ENCODE data around the gene PBX2. TPM values are rescaled to one million over a fixed set of nuclear protein-coding genes. Genes with fewer than 3 reads are reported as not detected.
A peak's percentile ranks its signal among the peaks of the same experiment; 100 is the strongest.

The PBX2 gene, protein sequence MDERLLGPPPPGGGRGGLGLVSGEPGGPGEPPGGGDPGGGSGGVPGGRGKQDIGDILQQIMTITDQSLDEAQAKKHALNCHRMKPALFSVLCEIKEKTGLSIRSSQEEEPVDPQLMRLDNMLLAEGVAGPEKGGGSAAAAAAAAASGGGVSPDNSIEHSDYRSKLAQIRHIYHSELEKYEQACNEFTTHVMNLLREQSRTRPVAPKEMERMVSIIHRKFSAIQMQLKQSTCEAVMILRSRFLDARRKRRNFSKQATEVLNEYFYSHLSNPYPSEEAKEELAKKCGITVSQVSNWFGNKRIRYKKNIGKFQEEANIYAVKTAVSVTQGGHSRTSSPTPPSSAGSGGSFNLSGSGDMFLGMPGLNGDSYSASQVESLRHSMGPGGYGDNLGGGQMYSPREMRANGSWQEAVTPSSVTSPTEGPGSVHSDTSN
- total RNA-seq = 49.5 TPM

GRCh38 chr6:32190054-32190851 is at the start of gene PBX2:
TSS of gene PBX2 (minus strand) at chr6:32190202. CDS start at chr6:32189915, 287 bp downstream.
- H3K4me3 ChIP-seq (ENCODE audit: low read length) = peak within 1 kb of the TSS; percentile 96
- H3K4me1 ChIP-seq (ENCODE audit: insufficient read depth, low read length) = peaks cover 73% of the 10 kb centered on the region
- no peaks in the 10 kb centered on the region for H3K27me3 ChIP-seq (ENCODE audit: insufficient read depth, low read length)
- no peaks in the 10 kb centered on the region for H3K9me3 ChIP-seq (ENCODE audit: low read depth, low read length)

DNA sequence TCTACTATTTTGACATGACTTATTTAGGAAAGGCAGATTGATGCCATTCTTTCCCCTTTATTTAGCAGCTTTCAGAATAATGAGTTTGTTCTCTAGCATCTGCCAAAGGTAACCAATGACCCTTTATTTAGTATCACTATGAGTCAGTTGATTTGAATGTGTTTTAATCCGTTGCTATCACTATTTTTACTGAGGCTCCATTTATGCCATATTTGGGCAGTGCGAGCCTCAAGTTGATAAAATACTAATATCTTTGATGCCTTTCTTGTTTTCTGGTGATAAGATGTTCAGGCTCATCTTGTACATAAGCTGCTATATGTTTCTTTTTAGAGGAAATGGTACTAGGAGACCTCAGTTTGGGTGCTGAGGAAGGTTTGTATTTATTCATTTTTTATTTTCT is 49.5 kb upstream of the PBX2 start:
- no peaks in the 10 kb centered on the region for H3K27me3 ChIP-seq (ENCODE audit: insufficient read depth, low read length)
- H3K4me3 ChIP-seq (ENCODE audit: low read length) = no peak overlapping the region
- no peaks in the 10 kb centered on the region for H3K4me1 ChIP-seq (ENCODE audit: insufficient read depth, low read length)
- no peaks in the 10 kb centered on the region for H3K9me3 ChIP-seq (ENCODE audit: low read depth, low read length)

- Histone ChIP-seq H3K4me1 (ENCODE audit: insufficient read depth, low read length) (no peaks in the 10 kb centered on the region), H3K4me3 (ENCODE audit: low read length) (no peak overlapping the region), H3K9me3 (ENCODE audit: low read depth, low read length) (no peaks in the 10 kb centered on the region), H3K27me3 (ENCODE audit: insufficient read depth, low read length) (no peaks in the 10 kb centered on the region)
Measured at GRCh38 chr6:32234934-32235333, 44.9 kb upstream of the PBX2 start.

- Histone ChIP-seq H3K27me3 (ENCODE audit: insufficient read depth, low read length) (no peaks in the 10 kb centered on the region), H3K9me3 (ENCODE audit: low read depth, low read length) (no peaks in the 10 kb centered on the region), H3K4me3 (ENCODE audit: low read length) (no peak overlapping the region), H3K4me1 (ENCODE audit: insufficient read depth, low read length) (peaks cover 39% of the 10 kb centered on the region)
Measured at GRCh38 chr6:32226434-32226833, 36.4 kb upstream of the PBX2 start.

DNA sequence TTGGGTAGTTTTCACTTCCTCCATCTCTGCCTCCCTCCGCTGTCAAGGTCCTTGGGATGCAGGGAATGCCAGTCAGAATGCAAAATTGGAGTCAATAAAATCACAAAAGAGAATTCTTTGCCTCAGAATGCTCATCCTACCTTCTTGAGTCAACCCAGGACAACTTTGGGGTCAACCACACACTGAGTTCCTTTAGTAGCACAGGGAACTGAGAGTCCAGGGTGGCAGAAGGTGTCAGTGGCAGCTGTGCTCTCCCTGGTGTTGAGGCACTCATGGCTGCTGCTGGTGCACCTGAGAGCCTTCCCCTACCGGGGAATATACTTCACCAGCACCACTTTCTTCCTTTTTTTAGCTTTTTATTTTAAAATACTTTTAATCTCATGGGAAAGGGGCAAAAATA is 34.7 kb upstream of the PBX2 start:
- H3K4me1 ChIP-seq (ENCODE audit: insufficient read depth, low read length) = peaks cover 39% of the 10 kb centered on the region

GRCh38 chr6:32223258-32224235 is 33.5 kb upstream of the PBX2 start, which contains the start of gene NOTCH4:
TSS of gene NOTCH4 (minus strand) at chr6:32224067. CDS start at chr6:32223928, 139 bp downstream.
- Histone ChIP-seq H3K4me1 (ENCODE audit: insufficient read depth, low read length) (peaks cover 39% of the 10 kb centered on the region), H3K9me3 (ENCODE audit: low read depth, low read length) (no peaks in the 10 kb centered on the region), H3K4me3 (ENCODE audit: low read length) (no peak within 1 kb of the TSS), H3K27me3 (ENCODE audit: insufficient read depth, low read length) (no peaks in the 10 kb centered on the region)

More for the DNA sequence above, 34.7 kb upstream of the PBX2 start:
- Histone ChIP-seq H3K4me3 (ENCODE audit: low read length) (no peak overlapping the region), H3K27me3 (ENCODE audit: insufficient read depth, low read length) (no peaks in the 10 kb centered on the region), H3K9me3 (ENCODE audit: low read depth, low read length) (no peaks in the 10 kb centered on the region)

GRCh38 chr6:32222333-32223230 is 32.6 kb upstream of the PBX2 start:
- Histone ChIP-seq H3K4me1 (ENCODE audit: insufficient read depth, low read length) (peaks cover 35% of the 10 kb centered on the region), H3K4me3 (ENCODE audit: low read length) (no peak overlapping the region), H3K9me3 (ENCODE audit: low read depth, low read length) (no peaks in the 10 kb centered on the region), H3K27me3 (ENCODE audit: insufficient read depth, low read length) (no peaks in the 10 kb centered on the region)

DNA sequence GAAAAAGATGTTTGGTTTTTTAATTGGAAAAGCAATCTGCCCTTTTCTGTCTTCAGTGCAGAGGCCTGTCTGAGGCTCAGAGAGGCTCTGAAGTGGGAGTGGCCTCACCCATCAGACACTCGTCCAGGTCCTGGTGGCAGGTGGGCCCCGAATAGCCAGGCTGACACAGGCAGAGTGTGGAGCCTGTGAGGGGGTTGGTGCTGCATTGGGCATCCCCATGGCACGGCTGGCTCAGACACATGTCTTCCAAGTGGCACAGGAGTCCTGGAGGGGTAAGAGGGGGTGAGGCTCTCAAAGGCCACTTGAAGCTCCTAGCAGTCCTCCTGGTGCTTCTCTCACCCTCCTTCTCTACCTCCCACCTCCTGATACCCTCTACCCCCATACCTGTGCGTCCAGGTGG is 30.0 kb upstream of the PBX2 start:
- Histone ChIP-seq H3K9me3 (ENCODE audit: low read depth, low read length) (no peaks in the 10 kb centered on the region), H3K27me3 (ENCODE audit: insufficient read depth, low read length) (no peaks in the 10 kb centered on the region), H3K4me3 (ENCODE audit: low read length) (no peak overlapping the region), H3K4me1 (ENCODE audit: insufficient read depth, low read length) (peaks cover 23% of the 10 kb centered on the region)

- no peaks in the 10 kb centered on the region for H3K9me3 ChIP-seq (ENCODE audit: low read depth, low read length)
- no peak overlapping the region for H3K4me3 ChIP-seq (ENCODE audit: low read length)
- H3K4me1 ChIP-seq (ENCODE audit: insufficient read depth, low read length) = peaks cover 13% of the 10 kb centered on the region
- no peaks in the 10 kb centered on the region for H3K27me3 ChIP-seq (ENCODE audit: insufficient read depth, low read length)
Measured at GRCh38 chr6:32218167-32218566, 28.2 kb upstream of the PBX2 start.

DNA sequence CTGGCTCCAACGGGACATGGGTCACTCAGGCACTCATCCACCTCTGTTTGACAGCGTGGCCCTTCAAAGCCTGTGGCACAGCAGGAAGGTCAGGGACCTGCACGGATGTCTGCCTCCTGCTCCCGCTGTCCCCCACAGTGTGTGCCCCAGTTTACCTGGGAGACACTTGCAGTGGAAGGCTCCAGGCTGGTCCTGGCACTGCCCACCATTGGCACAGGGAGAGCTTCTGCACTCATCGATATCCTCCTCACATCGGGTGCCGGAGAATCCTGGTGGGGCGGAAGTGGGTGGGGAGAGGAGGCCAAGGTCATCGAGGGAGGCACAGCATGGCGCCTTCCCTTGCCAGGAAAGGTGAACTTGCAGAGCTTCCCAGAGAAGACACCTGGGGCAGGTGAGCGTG is 27.0 kb upstream of the PBX2 start:
- no peaks in the 10 kb centered on the region for H3K9me3 ChIP-seq (ENCODE audit: low read depth, low read length)
- peaks cover 1% of the 10 kb centered on the region for H3K4me1 ChIP-seq (ENCODE audit: insufficient read depth, low read length)
- no peak overlapping the region for H3K4me3 ChIP-seq (ENCODE audit: low read length)
- no peaks in the 10 kb centered on the region for H3K27me3 ChIP-seq (ENCODE audit: insufficient read depth, low read length)

DNA sequence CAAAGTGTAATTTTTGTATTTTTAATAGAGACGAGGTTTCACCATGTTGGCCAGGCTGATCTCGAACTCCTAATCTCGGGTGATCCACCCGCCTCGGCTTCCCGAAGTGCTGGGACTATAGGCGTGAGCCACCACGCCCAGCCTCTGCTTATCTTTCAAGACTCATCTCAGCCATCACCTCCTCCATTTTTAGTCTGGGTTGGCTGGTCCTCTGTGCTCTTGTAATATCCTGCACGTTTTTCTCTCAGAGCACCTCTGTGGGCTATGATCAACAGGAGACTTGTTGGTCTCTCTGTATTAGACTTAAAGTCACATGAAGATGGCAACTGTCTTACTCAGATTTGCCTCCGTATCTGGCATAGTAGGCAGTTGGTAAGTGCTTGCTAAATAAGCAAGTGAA is 26.3 kb upstream of the PBX2 start:
- H3K9me3 ChIP-seq (ENCODE audit: low read depth, low read length) = no peaks in the 10 kb centered on the region
- no peaks in the 10 kb centered on the region for H3K27me3 ChIP-seq (ENCODE audit: insufficient read depth, low read length)
- H3K4me1 ChIP-seq (ENCODE audit: insufficient read depth, low read length) = no peaks in the 10 kb centered on the region
- no peak overlapping the region for H3K4me3 ChIP-seq (ENCODE audit: low read length)

DNA sequence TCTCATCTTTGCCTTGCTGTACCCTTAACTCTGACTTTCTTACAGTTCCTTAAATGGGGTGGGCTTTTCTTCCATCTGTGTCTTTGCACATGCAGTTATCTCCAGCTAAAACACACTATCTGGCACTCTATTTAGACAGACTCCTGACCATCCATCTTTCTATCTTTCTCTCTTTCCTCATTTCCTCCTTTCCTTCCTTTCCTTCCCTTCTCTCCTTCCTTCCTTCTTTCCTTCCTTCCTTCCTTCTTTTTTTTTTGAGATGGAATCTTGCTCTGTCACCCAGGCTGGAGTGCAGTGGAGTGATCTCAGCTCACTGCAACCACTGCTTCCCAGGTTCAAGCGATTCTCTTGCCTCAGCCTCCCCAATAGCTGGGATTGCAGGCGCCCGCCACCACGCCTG is 25.6 kb upstream of the PBX2 start:
- Histone ChIP-seq H3K4me3 (ENCODE audit: low read length) (no peak overlapping the region), H3K4me1 (ENCODE audit: insufficient read depth, low read length) (no peaks in the 10 kb centered on the region), H3K9me3 (ENCODE audit: low read depth, low read length) (no peaks in the 10 kb centered on the region), H3K27me3 (ENCODE audit: insufficient read depth, low read length) (no peaks in the 10 kb centered on the region)

- no peaks in the 10 kb centered on the region for H3K4me1 ChIP-seq (ENCODE audit: insufficient read depth, low read length)
- H3K27me3 ChIP-seq (ENCODE audit: insufficient read depth, low read length) = no peaks in the 10 kb centered on the region
- H3K9me3 ChIP-seq (ENCODE audit: low read depth, low read length) = no peaks in the 10 kb centered on the region
- H3K4me3 ChIP-seq (ENCODE audit: low read length) = no peak overlapping the region
Measured at GRCh38 chr6:32214126-32214525, 24.1 kb upstream of the PBX2 start.

DNA sequence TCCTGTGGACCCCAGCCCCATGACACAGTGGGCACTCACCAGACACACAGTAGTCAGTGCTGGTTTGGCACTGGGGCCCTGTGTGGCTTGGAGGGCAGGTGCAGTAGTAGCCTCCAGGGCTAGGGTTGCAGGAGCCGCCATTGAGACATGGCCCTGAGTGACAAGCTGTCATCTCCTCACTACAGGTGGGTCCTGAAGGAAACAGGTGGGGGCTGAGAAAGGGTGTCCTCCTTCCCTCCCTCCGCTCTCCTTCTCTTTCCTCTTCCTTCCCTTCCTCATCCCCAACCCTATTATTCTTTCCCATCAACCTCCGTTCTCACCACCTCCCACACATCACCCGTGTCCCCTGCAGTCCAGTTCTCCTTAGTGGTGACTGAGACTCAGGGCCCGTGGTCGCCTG is 23.6 kb upstream of the PBX2 start:
- Histone ChIP-seq H3K9me3 (ENCODE audit: low read depth, low read length) (no peaks in the 10 kb centered on the region), H3K27me3 (ENCODE audit: insufficient read depth, low read length) (no peaks in the 10 kb centered on the region), H3K4me1 (ENCODE audit: insufficient read depth, low read length) (no peaks in the 10 kb centered on the region), H3K4me3 (ENCODE audit: low read length) (no peak overlapping the region)

Data from mononuclear cell (primary cell).